PC-9 (cell line): ENCODE results near the gene CEP135.

Experiments
- CTCF ChIP-seq: fragments of 200-600 bp; sonication (generic); conservative IDR thresholded peaks from 2 replicates; pipeline ENCODE4 v1.6.1; 2017; ENCODE audit warnings: mixed run types, antibody characterized with exemption, mild to moderate bottlenecking, moderate library complexity
- EZH2 ChIP-seq: fragments of 200-600 bp; sonication (generic); IDR thresholded peaks from 2 replicates; pipeline ENCODE4 v1.8.0; 2017; ENCODE audit warnings: antibody characterized with exemption, low read depth

DNA sequence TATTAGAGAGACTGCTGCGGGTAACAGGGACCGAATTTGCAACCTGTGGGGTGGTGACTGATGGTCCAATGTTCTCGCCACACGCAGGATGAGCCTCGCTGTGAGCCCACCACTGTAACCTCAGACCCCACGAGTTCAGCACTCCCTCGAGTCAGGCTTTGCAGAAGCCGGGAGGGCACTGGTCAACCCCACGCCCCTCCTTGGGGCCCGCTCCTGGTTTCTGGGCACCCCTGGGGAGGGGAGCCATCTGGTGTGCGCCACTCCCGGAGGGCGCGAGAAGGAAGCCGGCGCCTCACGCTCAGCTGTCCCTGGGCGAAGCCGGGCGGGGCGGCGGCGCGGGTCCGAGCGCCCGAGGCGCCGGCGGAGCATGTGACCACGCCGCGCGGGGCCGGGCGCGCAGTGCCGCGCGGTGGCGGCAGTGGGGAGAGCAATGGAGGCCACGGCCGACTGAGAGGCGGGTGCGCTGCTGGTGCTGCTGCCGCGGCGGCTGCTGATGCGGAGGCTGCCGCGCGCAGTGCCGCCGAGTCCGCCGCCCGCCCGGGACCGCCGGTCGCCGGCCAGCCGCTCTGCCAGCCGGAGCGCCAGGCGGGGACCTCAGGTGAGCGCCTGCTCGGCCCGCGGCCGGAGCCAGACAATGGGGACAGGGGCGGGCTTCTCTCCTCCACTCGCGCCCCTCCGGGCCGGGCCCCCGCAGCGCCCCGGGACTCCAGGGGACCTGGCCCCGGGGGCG lies 100.1 kb downstream of the CEP135 start:
- TF ChIP-seq CTCF = no peak
- TF ChIP-seq EZH2 = no peak
